Parathyroid adenoma (tissue), 2 donors: ENCODE measurements around the gene CNTF.

Experiments used
- H2AFZ ChIP-seq: fragments of 300-600 bp; sonication (generic); one replicate; pipeline ENCODE4 v1.7.0; 2017; ENCODE audit warnings: antibody characterized with exemption, mild to moderate bottlenecking
- H3K27ac ChIP-seq: fragments of 300-600 bp; sonication (generic); one replicate; pipeline ENCODE4 v1.7.0; 2017
- H3K27me3 ChIP-seq: fragments of 300-600 bp; sonication (generic); one replicate; pipeline ENCODE4 v1.7.0; 2017; ENCODE audit warnings: low read length; ENCODE audit not compliant: control insufficient read depth, insufficient read depth
- H3K36me3 ChIP-seq: fragments of 300-600 bp; sonication (generic); one replicate; pipeline ENCODE4 v1.7.0; 2017; ENCODE audit warnings: low read length; ENCODE audit not compliant: control insufficient read depth, insufficient read depth
- H3K4me1 ChIP-seq: fragments of 300-600 bp; sonication (generic); one replicate; pipeline ENCODE4 v1.7.0; 2017; ENCODE audit warnings: control low read depth
- H3K4me2 ChIP-seq: fragments of 300-600 bp; sonication (generic); one replicate; pipeline ENCODE4 v1.7.0; 2017; ENCODE audit warnings: low read length
- H3K4me3 ChIP-seq: fragments of 300-600 bp; sonication (generic); one replicate; pipeline ENCODE4 v1.7.0; 2017; ENCODE audit warnings: low read depth, low read length
- H3K79me2 ChIP-seq: fragments of 300-600 bp; sonication (generic); one replicate; pipeline ENCODE4 v1.7.0; 2017; ENCODE audit warnings: control low read depth
- H3K9ac ChIP-seq: fragments of 300-600 bp; sonication (generic); one replicate; pipeline ENCODE4 v1.7.0; 2017; ENCODE audit warnings: mild to moderate bottlenecking
- H3K9me3 ChIP-seq: fragments of 300-600 bp; sonication (generic); one replicate; pipeline ENCODE4 v1.7.0; 2017; ENCODE audit warnings: low read length; ENCODE audit not compliant: control insufficient read depth
- TF ChIP-seq, protein P1 (sequence below): fragments of 300-600 bp; sonication (generic); IDR thresholded peaks from one replicate; pipeline ENCODE4 v1.7.0; 2017; ENCODE audit warnings: antibody characterized with exemption, mild to moderate bottlenecking
- donor health status: primary hyperparathyroidism.

The CNTF gene

GRCh38 chr11:58650496-58650895 lies 28.0 kb downstream of the CNTF start:
- TF ChIP-seq, protein P1, sequence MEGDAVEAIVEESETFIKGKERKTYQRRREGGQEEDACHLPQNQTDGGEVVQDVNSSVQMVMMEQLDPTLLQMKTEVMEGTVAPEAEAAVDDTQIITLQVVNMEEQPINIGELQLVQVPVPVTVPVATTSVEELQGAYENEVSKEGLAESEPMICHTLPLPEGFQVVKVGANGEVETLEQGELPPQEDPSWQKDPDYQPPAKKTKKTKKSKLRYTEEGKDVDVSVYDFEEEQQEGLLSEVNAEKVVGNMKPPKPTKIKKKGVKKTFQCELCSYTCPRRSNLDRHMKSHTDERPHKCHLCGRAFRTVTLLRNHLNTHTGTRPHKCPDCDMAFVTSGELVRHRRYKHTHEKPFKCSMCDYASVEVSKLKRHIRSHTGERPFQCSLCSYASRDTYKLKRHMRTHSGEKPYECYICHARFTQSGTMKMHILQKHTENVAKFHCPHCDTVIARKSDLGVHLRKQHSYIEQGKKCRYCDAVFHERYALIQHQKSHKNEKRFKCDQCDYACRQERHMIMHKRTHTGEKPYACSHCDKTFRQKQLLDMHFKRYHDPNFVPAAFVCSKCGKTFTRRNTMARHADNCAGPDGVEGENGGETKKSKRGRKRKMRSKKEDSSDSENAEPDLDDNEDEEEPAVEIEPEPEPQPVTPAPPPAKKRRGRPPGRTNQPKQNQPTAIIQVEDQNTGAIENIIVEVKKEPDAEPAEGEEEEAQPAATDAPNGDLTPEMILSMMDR = no peak
- H3K9me3 ChIP-seq = no peaks in the 10 kb centered on the region
- H2AFZ ChIP-seq = no peak overlapping the region

GRCh38 chr11:58652726-58653280 lies 30.3 kb downstream of the CNTF start:
- no peaks in the 10 kb centered on the region for H3K4me1 ChIP-seq

More at GRCh38 chr11:58650496-58650895, 28.0 kb downstream of the CNTF start:
- Histone ChIP-seq H3K36me3 (no peaks in the 10 kb centered on the region), H3K9ac (no peak overlapping the region), H3K27ac (no peak overlapping the region), H3K4me2 (no peak overlapping the region), H3K27me3 (no peaks in the 10 kb centered on the region), H3K4me3 (no peak overlapping the region), H3K4me1 (no peaks in the 10 kb centered on the region), H3K79me2 (no peaks in the 10 kb centered on the region)

GRCh38 chr11:58654079-58654907 lies 31.8 kb downstream of the CNTF start:
- Histone ChIP-seq H3K79me2 (no peaks in the 10 kb centered on the region), H3K27ac (no peak overlapping the region), H3K9ac (no peak overlapping the region), H3K36me3 (no peaks in the 10 kb centered on the region), H3K4me1 (no peaks in the 10 kb centered on the region), H3K4me2 (no peak overlapping the region), H3K4me3 (no peak overlapping the region), H2AFZ (peak overlapping the region; percentile 47), H3K27me3 (no peaks in the 10 kb centered on the region), H3K9me3 (no peaks in the 10 kb centered on the region)
- TF ChIP-seq, protein P1 = peak; percentile 84

More at GRCh38 chr11:58652726-58653280, 30.3 kb downstream of the CNTF start:
- Histone ChIP-seq H3K4me2 (no peak overlapping the region), H3K9ac (no peak overlapping the region), H3K9me3 (no peaks in the 10 kb centered on the region), H3K79me2 (no peaks in the 10 kb centered on the region), H3K27ac (no peak overlapping the region), H3K27me3 (no peaks in the 10 kb centered on the region), H3K36me3 (no peaks in the 10 kb centered on the region), H2AFZ (no peak overlapping the region), H3K4me3 (no peak overlapping the region)
- TF ChIP-seq, protein P1 = no peak

DNA sequence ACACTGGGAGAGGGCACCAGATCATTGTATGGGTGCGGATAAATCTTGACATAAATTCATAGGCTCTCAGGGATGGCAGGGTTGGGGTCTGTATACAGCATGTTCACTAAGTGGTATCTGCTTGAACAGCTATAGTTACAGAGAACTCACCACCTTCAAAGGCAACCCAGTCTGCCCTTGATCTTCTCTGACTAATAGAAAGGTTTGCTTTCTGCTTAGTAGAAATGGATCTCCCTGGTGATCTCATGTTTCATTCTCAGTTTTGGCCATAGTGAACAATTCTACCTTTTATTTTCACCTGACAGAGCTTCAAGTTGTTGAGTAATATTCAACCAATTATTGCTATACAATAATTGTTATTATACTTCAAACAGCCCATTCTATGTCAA lies 32.4 kb downstream of the CNTF start:
- Histone ChIP-seq H3K36me3 (no peaks in the 10 kb centered on the region), H3K9ac (no peak overlapping the region), H3K4me3 (no peak overlapping the region), H3K4me1 (no peaks in the 10 kb centered on the region), H3K9me3 (no peaks in the 10 kb centered on the region), H3K27ac (no peak overlapping the region), H2AFZ (no peak overlapping the region), H3K79me2 (no peaks in the 10 kb centered on the region), H3K4me2 (no peak overlapping the region), H3K27me3 (no peaks in the 10 kb centered on the region)
- TF ChIP-seq, protein P1 = no peak
